GM19025 (cell line): ENCODE measurements around the gene PRKN.

Source experiments
- ATAC-seq: cut with Tn5 transposase; IDR thresholded peaks from one replicate; pipeline ENCODE4 v1.9.1; 2021; ENCODE audit warnings: mild to moderate bottlenecking, low read depth, moderate library complexity; ENCODE audit not compliant: unreplicated experiment

PRKN gene

DNA sequence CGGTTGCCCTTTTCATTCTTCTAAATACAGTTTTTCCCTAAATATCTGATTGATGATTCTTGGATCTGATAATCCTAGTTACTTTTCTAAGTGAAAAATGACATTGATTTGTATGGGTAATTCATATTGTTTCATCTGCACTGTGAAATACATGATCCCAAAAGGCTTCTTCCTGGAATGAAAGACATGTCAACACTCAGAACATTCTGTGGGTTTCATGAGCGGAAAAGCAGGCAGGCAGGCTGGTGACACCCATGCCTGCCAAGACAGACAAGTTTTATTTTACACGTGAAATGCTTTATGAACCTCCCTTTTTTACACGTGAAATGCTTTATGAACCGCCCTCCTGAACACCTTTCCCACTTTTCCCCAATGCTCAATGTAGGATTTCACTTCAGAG, 105.0 kb downstream of the PRKN start:
- no peak for ATAC-seq

DNA sequence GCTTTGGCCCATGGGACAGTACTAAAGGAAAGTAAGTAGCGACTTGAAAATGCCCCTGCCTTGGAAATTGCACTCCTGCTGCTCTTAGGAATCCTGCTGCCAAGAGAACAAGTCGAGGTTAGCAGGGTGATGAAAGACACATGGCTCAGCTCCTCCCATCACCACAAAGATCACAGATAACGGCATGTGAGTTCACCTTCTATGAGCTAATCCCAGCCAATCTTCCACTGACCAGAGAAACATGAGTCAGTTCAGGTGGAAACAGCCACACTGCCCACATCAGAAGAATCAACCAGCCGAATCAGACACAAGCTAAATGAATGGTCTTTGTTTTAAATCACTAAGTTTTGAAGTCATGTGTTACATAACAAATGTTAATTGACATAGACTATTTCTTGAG, 106.3 kb downstream of the PRKN start:
- no peak for ATAC-seq

DNA sequence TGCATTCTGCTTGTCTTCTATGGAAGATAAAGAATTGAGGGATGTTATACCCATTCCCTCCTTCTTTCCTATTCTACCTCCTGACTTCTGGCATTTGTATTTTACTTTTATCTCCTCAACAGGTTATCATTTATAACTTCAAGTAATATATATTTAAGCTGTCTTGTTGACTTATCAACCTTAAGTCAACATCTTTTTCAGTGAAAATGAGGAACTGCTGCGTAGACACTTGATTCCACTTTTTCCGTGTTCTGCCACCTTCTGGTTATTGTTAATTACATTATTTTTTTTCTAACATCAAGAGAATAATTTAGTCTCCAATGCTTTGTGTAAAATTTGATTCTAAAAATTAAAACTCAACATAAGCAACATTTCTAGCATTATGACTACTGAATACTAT, 107.5 kb downstream of the PRKN start:
- ATAC-seq, result no peak

DNA sequence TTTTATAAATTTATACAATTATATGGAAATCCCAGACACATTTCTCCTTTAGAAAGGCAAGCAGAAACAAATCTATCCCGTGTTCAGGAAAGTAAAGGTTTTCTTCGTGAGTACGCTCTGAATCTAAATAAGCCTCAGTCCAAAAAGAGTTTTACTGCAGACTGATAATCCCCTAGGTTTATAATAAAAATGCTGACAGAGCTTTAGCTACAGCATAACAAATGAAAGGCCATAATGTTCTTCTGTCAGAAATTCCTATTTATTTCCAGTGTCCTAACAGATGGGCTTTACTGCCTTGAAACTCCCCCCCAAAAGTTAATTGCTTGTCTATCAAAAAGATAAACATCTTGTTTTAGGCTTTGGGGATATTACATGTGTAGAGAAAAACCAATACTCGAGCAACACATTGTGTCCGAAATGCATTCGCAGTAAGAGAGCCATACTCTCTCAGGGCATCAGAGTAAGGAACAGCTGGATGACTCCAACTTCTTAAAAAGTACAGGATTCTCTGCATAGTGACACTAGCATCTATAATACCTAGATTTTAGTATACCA, 109.0 kb downstream of the PRKN start:
- no peak for ATAC-seq

DNA sequence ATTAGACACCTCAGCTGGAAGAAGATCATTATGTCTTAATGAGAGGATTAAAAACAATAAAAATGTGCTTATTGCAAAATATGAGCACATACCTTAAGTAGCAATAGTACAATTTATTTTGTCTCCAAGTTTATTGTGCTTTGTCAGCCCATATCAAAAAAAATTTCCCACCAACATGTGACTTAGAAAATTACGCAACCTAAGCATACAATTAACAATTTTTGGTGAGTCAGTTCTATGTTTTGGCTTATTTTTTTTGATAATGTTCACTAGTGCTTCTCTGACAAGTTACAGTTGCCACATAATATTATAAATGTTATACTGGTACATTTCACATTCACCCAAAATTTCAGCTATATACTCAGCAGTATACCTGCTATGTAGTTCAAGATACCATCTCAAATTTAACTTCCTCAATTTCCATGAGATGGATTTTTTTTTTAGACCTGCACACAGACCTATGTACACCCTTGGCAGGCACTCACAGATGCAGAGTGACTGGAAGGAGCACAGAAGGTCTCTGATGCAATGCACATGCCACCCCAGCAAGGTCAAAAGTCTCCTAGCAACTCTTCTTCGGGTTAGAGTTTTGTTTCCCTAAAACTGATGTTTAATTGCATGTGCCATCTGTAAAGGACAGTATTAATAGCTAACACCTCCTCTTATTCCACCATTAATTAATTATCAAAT, 112.4 kb downstream of the PRKN start:
- ATAC-seq, result no peak

DNA sequence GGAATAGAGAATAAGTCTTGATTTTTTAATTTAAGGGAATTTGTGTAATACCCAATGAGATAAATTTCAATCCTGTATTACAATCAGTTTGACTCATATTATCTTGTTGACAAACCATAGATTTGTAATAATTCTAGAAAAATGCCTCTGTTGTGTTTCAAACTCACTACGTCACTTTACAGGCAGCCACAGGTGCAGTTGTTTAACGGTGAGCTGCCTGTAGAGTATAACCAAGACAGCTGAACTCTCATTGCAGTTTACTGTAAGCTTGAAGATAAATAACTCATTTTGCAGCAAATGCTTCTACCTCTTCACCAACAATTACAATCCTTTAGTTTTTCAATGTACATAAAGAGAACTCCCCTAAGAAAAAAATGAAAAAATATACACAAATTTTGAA, 114.3 kb downstream of the PRKN start:
- no peak for ATAC-seq

DNA sequence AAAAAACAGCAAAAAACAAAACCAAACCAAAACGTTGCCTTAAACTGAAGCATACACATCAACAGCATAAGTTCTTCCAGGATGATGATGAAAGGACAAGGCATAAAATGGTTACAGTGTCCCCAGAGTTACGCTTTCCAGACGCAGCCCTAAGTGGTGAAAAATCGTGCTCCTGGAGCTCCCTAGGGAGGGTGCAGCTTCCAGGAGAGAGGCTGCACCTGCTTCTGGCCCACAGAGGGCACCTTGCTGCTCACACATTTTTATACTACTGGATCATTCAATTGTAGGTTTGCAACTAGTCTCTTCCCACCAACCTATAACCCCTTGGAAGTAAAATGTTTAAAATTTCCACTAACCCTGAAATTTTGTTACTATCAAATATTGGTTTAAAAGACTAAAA, 115.0 kb downstream of the PRKN start:
- no peak for ATAC-seq

DNA sequence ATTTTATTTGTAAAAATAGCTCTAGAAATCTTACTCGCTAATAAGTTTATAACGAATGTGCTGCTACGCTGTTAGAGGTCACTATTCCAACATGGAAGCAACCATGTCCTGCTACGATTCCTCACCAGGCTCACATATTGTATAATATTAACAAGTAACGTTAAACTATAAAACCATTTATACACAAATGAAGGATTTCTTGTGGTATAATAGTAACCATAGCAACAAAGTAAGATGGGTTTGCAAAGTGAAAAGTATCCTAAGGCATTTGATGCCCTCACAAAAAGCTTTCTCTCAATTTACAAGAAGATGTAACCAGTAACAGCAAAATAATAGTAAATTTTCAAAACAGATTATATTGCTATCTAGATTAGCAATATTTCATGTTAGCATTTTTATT, 117.2 kb downstream of the PRKN start:
- ATAC-seq, result no peak

DNA sequence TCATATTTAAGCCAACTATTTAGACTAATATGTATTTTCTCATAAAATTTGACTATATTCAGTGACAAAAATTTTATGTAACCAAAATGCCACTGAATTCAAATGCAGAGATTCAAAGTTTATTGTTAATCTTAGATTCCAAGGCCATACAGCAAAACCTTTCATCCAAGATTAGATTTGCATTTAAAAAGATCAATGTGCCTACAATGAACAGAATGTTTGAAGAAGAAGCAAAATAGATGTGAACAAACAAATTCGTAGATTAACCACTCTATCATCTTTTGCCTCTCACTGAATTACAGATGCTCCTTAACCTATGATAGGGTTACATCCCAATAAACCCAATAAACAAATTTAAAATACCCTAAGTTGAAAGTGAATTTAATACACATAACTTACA, 121.7 kb downstream of the PRKN start:
- no peak for ATAC-seq

DNA sequence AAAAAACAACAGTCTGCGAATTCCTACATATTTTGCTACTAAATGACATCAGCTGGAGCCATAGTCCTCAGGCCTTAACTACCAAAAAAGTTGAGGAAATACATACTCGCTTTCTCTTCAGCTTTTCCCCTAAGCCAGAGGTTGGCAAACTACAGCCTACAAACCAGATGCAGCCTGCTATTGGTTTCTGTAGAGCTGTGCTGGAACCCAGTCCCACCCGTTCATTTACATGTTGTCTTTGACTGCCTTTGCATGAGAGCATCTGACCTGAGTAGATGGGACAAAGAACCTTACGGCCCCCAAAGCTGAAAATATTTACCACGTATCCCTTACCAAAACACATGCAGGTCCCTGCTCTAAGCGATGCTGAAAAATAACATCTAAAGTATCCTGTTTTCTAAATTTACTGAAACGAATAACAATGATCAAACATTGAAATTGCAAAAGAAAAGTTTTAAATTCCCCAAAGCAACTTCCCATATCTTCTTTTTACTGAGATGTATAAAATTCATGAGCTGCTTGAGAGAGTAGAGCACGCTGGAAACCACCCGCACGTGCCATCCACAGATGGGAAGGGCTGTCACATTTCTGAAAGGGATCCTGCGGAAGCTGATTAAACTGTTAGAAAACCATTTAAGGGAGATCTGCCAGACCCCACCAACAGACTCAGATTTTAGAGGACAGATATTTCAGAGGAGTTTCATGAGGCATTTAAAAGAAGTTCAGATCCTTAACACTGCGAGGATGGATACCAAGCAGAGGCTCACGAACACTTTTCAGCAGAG, 124.1 kb downstream of the PRKN start:
- ATAC-seq, result no peak

DNA sequence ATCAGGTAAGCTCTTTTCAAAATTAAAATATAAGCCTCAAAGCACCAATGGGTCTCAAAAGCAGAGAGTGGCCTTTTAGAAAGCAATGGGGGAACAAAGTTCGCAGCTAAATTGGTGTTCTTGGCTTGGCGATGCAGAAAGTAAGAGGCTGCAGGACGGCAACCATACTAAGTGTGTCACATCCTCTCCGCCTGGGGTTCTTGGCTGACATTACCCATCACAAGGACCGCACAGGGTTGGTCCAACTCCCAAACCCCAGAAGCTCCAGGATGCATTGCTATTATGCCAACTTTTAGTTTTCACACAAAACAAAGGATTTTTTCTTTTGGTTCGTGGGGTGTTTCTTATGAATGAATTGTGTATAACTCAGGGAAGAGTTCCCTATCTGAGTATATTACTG, 124.8 kb downstream of the PRKN start:
- no peak for ATAC-seq

DNA sequence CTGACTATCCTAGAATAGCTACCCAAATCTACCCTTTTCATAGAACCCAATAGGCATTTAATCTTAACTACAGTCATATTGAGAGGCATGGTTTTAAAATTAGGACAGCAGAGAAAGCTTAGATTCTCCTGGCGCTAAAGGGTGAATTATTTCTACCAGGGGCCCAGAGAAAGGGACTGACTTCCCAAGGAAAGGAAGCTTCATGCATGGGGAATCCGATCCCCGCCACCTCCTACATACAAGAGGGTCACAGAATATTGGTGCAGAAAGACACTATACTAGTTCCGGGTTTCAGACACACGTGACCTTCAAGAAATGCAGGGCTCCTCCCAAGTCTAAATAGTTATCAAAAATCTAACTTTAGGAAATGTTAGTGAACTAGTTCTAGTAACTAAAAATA, 130.9 kb downstream of the PRKN start:
- ATAC-seq, result no peak

DNA sequence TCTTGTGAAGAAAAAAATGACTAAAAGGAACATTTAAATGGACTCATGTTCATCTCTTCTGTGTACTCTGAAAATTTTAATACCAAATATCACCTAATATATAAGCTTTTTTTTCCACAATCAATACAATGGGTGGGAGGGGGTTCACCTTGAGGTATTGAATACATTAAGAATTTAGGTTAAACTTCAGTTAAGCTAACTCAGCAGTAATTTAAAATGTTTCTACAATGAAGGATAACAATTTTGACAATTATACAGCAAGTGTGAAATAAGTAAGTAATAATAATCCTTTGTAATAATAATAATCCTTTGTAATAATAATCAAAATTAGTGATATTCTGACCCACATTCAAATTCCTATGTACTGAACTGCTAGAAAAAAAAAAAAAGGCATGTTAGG, 136.0 kb downstream of the PRKN start:
- ATAC-seq, result no peak

DNA sequence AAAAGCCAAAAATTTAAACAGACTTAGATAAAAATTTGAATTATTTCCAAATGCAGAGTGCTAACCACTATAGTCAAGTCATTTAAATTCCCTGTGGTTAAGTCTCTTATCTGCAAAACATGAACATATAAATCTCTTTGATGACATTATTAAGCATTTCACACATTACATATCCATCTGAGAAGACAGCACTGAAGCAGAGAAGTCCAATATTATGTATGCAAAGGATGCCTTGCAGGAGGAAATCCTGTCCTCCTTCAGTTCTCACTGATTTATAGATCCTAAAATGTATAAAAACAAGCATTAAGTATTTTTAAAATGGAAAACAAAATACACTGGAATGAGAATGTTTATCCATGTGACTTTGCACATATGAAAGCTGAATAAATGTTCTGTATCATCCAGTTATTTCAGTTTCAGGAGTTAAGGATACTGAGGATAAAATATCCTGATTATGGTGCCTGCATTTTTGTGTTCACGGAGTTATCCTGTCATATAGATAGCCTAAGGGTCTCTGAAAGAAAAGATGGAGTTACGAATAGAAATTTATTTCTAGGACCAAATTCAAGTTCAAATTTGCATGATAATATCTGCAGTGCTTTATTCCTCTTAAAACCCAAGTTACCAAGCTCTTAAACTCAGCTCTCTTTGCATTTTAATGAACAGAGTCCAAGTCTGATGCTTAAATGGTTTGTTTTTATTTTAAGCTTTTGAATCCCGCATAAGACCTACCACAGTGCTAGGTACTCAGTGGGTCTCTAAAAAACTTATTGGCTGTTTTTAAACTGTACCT, 145.4 kb downstream of the PRKN start:
- no peak for ATAC-seq

DNA sequence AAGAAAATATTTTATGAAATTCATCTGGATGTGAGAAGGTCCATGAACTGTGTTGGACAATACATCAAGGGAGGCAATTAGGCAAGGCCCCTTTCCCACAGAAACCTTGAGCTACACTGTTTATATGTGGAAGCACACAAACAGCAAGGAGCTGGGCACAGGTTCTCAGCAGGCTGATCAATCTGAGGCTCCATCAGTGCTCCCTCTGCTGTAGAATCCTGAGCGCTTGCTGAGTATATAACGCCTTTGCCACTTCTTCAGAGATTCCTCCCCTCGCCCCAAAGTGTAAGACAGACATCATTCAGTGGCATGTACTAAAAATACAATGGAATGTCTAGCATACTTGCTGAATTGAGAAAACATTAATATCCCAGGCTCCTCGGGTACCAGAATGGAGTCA, 146.9 kb downstream of the PRKN start:
- no peak for ATAC-seq

DNA sequence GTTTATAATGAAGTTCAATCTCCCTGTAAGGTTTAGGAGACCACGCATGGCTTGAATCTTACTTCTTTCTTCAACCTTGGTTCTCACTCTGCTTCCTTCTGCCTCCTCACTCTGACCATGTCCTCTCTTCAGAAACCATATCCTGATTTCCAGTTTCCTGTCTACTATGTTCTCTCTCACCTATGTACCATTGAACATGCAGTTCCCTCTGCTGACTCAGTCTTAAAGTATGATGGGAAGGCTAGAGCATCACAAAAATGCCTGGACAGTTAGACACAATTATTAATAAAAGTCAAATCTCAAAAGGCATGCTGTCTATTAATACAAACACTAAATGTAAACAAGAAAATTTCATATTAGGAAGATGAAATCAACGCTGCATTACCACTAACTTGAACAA, 151.6 kb downstream of the PRKN start:
- no peak for ATAC-seq

DNA sequence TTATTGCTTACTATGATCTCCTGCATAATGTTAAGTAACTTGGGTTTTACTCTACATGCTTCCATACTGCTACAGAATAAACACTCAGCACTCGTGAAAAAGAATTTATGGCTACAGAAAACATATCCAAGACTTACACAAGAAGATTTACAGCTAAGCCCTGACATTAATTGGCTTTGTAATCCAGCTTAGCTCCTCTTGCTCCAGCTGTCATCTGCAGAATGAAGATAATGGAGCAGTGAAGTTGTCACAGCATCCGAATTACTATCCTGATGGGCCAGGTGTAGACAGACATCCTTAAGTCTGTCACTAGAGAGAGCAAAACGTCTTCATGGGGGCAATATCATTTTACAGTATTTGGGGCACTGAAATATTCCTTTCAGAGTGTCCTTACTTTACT, 155.3 kb downstream of the PRKN start:
- ATAC-seq, result no peak

DNA sequence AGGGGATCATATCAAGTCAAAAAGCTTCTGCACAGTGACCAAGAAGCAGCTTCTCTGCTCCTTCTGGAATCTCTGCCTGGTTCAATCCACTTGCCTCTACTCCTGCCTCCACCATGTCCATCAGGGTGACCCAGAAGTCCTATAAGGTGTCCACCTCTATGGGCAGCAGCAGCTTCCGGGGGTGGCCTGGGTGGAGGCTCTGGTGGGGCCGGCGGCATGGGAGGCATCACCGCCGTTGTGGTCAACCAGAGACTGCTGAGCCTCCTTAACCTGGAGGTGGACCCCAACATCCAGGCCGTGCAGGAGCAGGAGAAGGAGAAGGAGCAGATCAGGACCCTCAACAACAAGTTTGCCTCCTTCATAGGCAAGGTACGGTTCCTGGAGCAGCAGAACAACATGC, 159.3 kb downstream of the PRKN start:
- no peak for ATAC-seq

DNA sequence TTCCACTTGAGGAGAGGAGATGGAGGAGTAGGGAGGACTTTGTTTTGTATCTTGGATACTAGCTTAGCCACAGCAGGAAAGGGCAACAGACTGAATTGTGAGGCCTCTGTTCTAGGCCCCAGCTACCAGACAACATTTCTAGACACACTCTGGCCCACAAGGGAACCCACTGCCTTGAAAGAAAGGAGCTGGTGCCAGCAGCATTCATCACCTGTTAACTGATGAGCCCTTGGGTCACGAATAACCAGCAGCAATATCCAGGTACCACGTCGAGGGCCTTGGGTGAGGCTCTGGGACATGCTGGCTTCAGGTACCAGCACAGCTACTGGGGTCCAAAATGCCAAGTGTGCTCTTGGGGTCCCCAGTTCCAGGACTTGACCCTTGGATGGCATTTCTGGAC, 165.5 kb downstream of the PRKN start:
- ATAC-seq, result no peak

DNA sequence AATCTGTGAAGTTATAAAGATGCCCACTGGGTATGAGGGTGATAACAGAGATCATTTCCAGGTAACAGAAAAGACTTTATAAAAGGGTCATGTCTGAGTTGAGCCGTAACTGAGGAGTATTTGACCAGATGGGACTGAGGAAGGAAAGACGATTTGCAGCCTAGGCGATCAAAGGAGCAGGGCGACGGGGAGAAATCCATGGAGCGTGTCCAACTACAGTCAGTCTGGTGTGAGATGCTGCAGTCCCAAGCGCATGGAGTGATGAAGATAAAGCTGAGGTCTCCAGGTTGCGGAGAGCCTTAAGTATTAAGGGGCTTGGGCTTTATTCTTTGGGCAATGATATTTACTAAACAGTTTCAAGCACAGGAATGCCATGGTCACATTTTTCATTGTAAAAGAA, 166.7 kb downstream of the PRKN start:
- ATAC-seq, result no peak

DNA sequence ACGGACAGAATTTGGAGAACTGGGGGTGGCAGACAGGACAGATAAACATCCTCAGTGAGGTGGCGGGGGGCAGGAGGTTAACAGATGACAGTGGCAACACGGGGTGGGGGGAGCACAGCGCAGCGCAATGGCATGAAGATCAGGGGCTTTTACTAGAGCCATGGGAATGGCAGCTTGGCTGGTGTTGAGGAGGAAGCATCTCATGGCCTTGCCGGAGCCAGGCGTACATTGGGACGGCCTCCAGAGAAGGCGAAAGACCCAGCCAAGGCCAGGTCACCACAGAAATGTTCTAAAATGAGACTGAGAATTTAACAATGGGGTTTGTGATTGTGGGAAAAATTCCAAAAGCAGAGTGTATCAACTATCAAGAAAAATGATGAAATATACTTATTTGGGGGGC, 173.0 kb downstream of the PRKN start:
- ATAC-seq, result no peak
